B cell (primary cell): ENCODE data around the gene SYNGR3. TPM values are rescaled to one million over a fixed set of nuclear protein-coding genes. Genes with fewer than 3 reads are reported as not detected.
A peak's percentile ranks its signal among the peaks of the same experiment; 100 is the strongest.

Experiments
- ATAC-seq: fragments of 200-7000 bp; cut with Tn5 transposase; one replicate; pipeline ENCODE4 v1.10.0; 2021; ENCODE audit warnings: low read depth, mild to moderate bottlenecking, moderate number of reproducible peaks, moderate library complexity
- CTCF ChIA-PET: fragments of 350-600 bp; sonication (Branson Sonifier 250); formaldehyde crosslinking; loops from one replicate; lab custom pipeline; 2021; ENCODE audit warnings: antibody characterized with exemption, inconsistent platforms; lab: Charles Lee
- POLR2A ChIA-PET: fragments of 350-600 bp; sonication (Branson Sonifier 250); formaldehyde crosslinking; loops from one replicate; lab custom pipeline; 2021; ENCODE audit warnings: antibody characterized with exemption; lab: Charles Lee
- DNase-seq: peaks from one replicate; pipeline ENCODE4 v3.0.0; 2013
- H2AFZ ChIP-seq: 2 replicates; pipeline ENCODE4 v1.6.1; 2012; ENCODE audit warnings: mild to moderate bottlenecking, low read depth, low read length; ENCODE audit not compliant: insufficient read depth, poor library complexity, severe bottlenecking
- H3K27ac ChIP-seq, 2 donors: 1 replicate in 1 of 2; 2 replicates in 1 of 2; pipeline ENCODE4 v1.5.1; 2012 to 2013; ENCODE audit warnings: low read length in 2 of 2, mild to moderate bottlenecking in 2 of 2, moderate library complexity in 1 of 2
- H3K27me3 ChIP-seq, 4 experiments: fragments of 200-600 bp in 1 of 4; sonication (generic) in 1 of 4; replicated peaks in 1 of 4; 1 replicate in 2 of 4; 2 replicates in 2 of 4; pipeline versions ENCODE4 v1.6.1 to v1.7.0; 2013 to 2016; ENCODE audit warnings: low read length in 3 of 4, mild to moderate bottlenecking in 2 of 4, mixed read lengths in 1 of 4, moderate library complexity in 1 of 4; ENCODE audit not compliant: insufficient read depth in 4 of 4, control insufficient read depth in 3 of 4; ENCODE audit errors: control extremely low read depth in 1 of 4
- H3K36me3 ChIP-seq, 2 experiments: replicated peaks in 1 of 2; 1 replicate in 1 of 2; 2 replicates in 1 of 2; pipeline versions ENCODE4 v1.6.1 to v1.7.1; 2013; ENCODE audit warnings: low read length in 1 of 2; ENCODE audit not compliant: insufficient read depth in 2 of 2, control insufficient read depth in 1 of 2; ENCODE audit errors: control extremely low read depth in 1 of 2, extremely low read depth in 1 of 2
- H3K4me1 ChIP-seq, 2 donors: fragments of 200-600 bp in 1 of 2; sonication (generic) in 1 of 2; 1 replicate in 1 of 2; 2 replicates in 1 of 2; pipeline versions ENCODE4 v1.5.1 to v1.6.1; 2013 to 2017; ENCODE audit warnings: low read length in 2 of 2; ENCODE audit not compliant: control insufficient read depth in 2 of 2, insufficient read depth in 2 of 2
- H3K4me2 ChIP-seq: replicated peaks from 2 replicates; pipeline ENCODE3; 2012; ENCODE audit warnings: mild to moderate bottlenecking, low read depth, low read length; ENCODE audit not compliant: poor library complexity, severe bottlenecking
- H3K4me3 ChIP-seq, 5 experiments: fragments of 200-600 bp in 1 of 5; sonication (generic) in 1 of 5; 1 replicate in 3 of 5; 2 replicates in 2 of 5; pipeline versions ENCODE4 v1.5.1 to v1.7.0; 2011 to 2016; ENCODE audit warnings: low read length in 4 of 5, mild to moderate bottlenecking in 4 of 5, low read depth in 2 of 5, control low read depth in 1 of 5, moderate library complexity in 1 of 5; ENCODE audit not compliant: insufficient read depth in 1 of 5; ENCODE audit errors: control extremely low read depth in 1 of 5, extremely low read depth in 1 of 5
- H3K79me2 ChIP-seq: fragments of 200-600 bp; sonication (generic); one replicate; pipeline ENCODE4 v1.6.0; 2016; ENCODE audit warnings: low read length; ENCODE audit not compliant: control insufficient read depth, insufficient read depth
- H3K9ac ChIP-seq: fragments of 200-600 bp; sonication (generic); 2 replicates; pipeline ENCODE4 v1.6.1; 2017; ENCODE audit warnings: mild to moderate bottlenecking, low read length, moderate library complexity
- H3K9me3 ChIP-seq, 3 donors: one replicate each; pipeline versions ENCODE4 v1.6.1 to v1.7.1; 2013; ENCODE audit warnings: low read length in 2 of 3; ENCODE audit not compliant: control insufficient read depth in 2 of 3, insufficient read depth in 1 of 3; ENCODE audit errors: control extremely low read depth in 1 of 3
- H4K20me1 ChIP-seq: 2 replicates; pipeline ENCODE4 v1.6.0; 2012; ENCODE audit warnings: mild to moderate bottlenecking, low read length; ENCODE audit not compliant: insufficient read depth, control insufficient read depth, poor library complexity, severe bottlenecking
- H3K27ac Mint-ChIP-seq: one replicate; pipeline ENCODE4 v1.8.0; 2021; ENCODE audit warnings: mixed read lengths
- H3K27me3 Mint-ChIP-seq: one replicate; pipeline ENCODE4 v1.8.0; 2021; ENCODE audit warnings: mixed read lengths
- H3K4me1 Mint-ChIP-seq: one replicate; pipeline ENCODE4 v1.8.0; 2021; ENCODE audit warnings: mixed read lengths
- H3K4me3 Mint-ChIP-seq: one replicate; pipeline ENCODE4 v1.8.0; 2021; ENCODE audit warnings: mixed read lengths
- H3K9me3 Mint-ChIP-seq: one replicate; pipeline ENCODE4 v1.8.0; 2022; ENCODE audit warnings: mixed read lengths; ENCODE audit not compliant: insufficient read depth
- EZH2 ChIP-seq: IDR thresholded peaks from 2 replicates; pipeline ENCODE4 v1.6.1; 2012; ENCODE audit warnings: borderline replicate concordance, low read depth, mild to moderate bottlenecking, moderate library complexity, low read length; ENCODE audit not compliant: insufficient read depth, poor library complexity, severe bottlenecking
- WGBS: methylation state at CpG from one replicate; pipeline ENCODE4 v1.1.5; 2013; ENCODE audit warnings: missing lambda C conversion rate; ENCODE audit not compliant: insufficient coverage; 5-methylcytosine and 5-hydroxymethylcytosine counted together
- intact Hi-C: fragments of 100-400 bp; cut with micrococcal nuclease; formaldehyde crosslinking; loops from one replicate; pipeline ENCODE4 v1.10.0; 2022
- polyA plus RNA-seq: library from polyadenylated mRNA; depleted of rRNA; stranded (reverse); fragments of >200 nt; gene quantifications from 2 replicates; pipeline ENCODE4 v1.2.3, GENCODE V29; 2012
- total RNA-seq, 2 donors: library from RNA; stranded (reverse); fragments of 120-200 nt in 1 of 2; gene quantifications; 1 replicate in 1 of 2; 2 replicates in 1 of 2; pipeline versions ENCODE4 v1.2.3 to v1.2.4, GENCODE V29; 2013 to 2022
- TF ChIP-seq, protein P1 (sequence below): fragments of 200-600 bp; IDR thresholded peaks from one replicate; pipeline ENCODE4 v1.8.0; 2022; ENCODE audit warnings: antibody characterized with exemption, mild to moderate bottlenecking

SYNGR3 gene
- total and polyA plus RNA-seq, 2 donors (not counting 1 experiment from before 2014, with no cell fraction given), result 19.5 to 19.8 TPM

DNA sequence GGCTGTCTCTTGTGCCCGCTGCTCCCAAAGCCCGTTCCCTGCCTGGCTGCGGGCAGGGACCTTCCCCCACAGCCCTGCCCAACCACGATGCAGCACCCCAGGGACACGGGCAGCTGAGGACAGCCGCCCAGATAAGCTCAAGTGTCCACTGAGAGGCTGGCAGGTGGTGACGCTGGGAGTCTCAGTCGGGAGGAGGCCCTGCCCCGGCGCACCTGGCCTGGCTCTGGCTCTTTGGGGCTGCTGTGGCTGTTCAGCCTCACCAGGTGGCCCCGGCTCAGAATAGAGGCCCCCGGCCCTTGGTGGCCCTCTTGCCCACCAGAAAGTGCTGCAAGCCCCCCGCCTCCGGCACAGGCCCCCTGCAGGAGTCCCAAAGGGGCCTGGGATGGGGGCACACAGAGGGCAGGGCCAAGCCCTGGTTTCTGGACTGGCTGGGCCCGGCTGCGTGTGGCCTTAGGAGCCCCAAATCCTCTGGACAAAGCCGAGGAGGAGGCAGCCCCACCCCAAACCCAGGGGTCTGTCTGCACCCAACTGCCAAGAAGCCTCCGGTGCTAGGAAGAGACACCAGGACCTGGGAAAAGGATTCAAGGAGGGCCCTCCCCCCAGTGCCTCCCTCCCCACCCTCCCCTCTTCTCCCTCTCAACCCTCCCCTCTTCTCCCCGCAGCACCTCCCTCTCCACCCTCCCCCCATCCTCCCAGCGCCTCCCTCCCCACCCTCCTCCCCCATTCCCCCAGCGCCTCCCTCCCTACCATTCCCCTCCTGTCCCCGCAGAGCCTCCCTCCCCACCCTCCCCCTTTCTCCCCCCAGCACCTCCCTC is 52.6 kb downstream of the SYNGR3 start:
- Mint-ChIP-seq H3K9me3 (no peaks in the 10 kb centered on the region), H3K4me3 (no peak overlapping the region), H3K27me3 (no peaks in the 10 kb centered on the region), H3K27ac (no peak overlapping the region), H3K4me1 (peaks cover 11% of the 10 kb centered on the region)
- intact Hi-C loops, result no loop called here
- Histone ChIP-seq H3K27me3 (no peaks in the 10 kb centered on the region), H3K4me1 (peaks cover 10 to 28% of the 10 kb centered on the region in 2 donors), H4K20me1 (no peaks in the 10 kb centered on the region), H3K36me3 (no peaks in the 10 kb centered on the region), H3K9ac (no peak overlapping the region), H3K4me2 (no peak overlapping the region), H3K27ac (no peak overlapping the region), H3K79me2 (peaks cover 10% of the 10 kb centered on the region), H3K9me3 (no peaks in the 10 kb centered on the region), H3K4me3 (no peak overlapping the region), H2AFZ (no peak overlapping the region)
- 91% methylated on average over 18 of the region's 22 CpGs for WGBS
- ATAC-seq (no peak), DNase-seq (no peak)
- ChIA-PET POLR2A (no interaction called here), CTCF (interaction anchor here (0.5 to 0.6 kb wide), 2 partner anchors 79 to 387 kb away, joined by 3 to 4 read pairs; partner anchors contain the start of gene CCNF)
- TF ChIP-seq, protein P1, sequence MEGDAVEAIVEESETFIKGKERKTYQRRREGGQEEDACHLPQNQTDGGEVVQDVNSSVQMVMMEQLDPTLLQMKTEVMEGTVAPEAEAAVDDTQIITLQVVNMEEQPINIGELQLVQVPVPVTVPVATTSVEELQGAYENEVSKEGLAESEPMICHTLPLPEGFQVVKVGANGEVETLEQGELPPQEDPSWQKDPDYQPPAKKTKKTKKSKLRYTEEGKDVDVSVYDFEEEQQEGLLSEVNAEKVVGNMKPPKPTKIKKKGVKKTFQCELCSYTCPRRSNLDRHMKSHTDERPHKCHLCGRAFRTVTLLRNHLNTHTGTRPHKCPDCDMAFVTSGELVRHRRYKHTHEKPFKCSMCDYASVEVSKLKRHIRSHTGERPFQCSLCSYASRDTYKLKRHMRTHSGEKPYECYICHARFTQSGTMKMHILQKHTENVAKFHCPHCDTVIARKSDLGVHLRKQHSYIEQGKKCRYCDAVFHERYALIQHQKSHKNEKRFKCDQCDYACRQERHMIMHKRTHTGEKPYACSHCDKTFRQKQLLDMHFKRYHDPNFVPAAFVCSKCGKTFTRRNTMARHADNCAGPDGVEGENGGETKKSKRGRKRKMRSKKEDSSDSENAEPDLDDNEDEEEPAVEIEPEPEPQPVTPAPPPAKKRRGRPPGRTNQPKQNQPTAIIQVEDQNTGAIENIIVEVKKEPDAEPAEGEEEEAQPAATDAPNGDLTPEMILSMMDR, result no peak

DNA sequence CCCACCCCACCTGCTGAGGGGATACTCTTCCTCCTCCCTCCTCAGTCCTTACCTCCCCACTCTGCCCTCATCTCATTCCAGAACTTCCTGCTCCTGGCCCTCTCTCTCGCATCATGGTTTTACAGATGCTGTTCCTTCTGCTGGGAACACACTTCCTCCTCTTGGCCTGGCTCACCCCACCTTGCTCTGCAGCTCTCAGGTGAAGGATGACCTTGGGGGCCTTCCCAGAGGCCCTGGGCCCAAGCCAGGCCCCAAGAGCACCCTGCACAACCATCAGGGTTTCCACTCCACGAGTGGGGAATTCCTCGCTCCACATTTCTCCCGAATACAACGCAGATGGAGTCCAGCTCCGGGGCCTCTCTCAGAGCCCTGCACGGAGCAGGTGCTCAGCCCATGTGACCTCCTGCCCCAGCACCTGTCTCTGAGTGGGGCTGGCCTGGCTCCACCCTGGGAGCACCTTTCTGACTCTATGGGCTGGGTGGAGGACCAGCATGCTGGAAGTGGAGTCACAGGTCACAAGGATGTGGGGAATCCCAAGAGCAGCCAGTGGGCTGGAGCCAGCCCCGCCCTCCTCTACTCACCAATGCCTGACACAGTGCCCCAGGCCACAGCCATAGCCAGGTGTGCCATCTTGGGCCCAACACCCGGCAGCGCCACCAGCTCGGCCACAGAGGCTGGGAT is 53.4 kb downstream of the SYNGR3 start:
- H3K4me1 Mint-ChIP-seq, result peaks cover 12% of the 10 kb centered on the region
- no peak for DNase-seq
- CTCF ChIA-PET, result no interaction called here
- no peaks in the 10 kb centered on the region for H3K9me3 Mint-ChIP-seq
- no peak overlapping the region for H3K27ac Mint-ChIP-seq
- Histone ChIP-seq H3K27ac (no peak overlapping the region), H3K4me3 (no peak overlapping the region), H3K27me3 (no peaks in the 10 kb centered on the region), H3K79me2 (peaks cover 18% of the 10 kb centered on the region), H2AFZ (no peak overlapping the region), H3K4me1 (peaks cover 10 to 28% of the 10 kb centered on the region in 2 donors), H3K36me3 (no peaks in the 10 kb centered on the region), H3K9me3 (no peaks in the 10 kb centered on the region), H3K9ac (no peak overlapping the region), H3K4me2 (peak overlapping the region; percentile 41), H4K20me1 (no peaks in the 10 kb centered on the region)
- no peak for TF ChIP-seq EZH2
- TF ChIP-seq, protein P1, result no peak
- WGBS, result 93% methylated on average over 11 of the region's 11 CpGs
- POLR2A ChIA-PET, result no interaction called here
- no peak for ATAC-seq
- intact Hi-C loops, result no loop called here
- H3K27me3 Mint-ChIP-seq, result no peaks in the 10 kb centered on the region
- no peak overlapping the region for H3K4me3 Mint-ChIP-seq
